Liver (tissue), 9 donors: ENCODE data around the gene USP35. TPM values are rescaled to one million over a fixed set of nuclear protein-coding genes. Genes with fewer than 3 reads are reported as not detected.

Experiments used
- DNase-seq: peaks from one replicate; pipeline ENCODE4 v3.0.0-alpha.2; 2017; ENCODE audit warnings: low spot score
- H3K27ac ChIP-seq, 2 donors: one replicate each; pipeline ENCODE4 v1.7.0; 2013; ENCODE audit warnings: inconsistent platforms in 2 of 2, low read length in 2 of 2, control low read depth in 1 of 2, low read depth in 1 of 2, mild to moderate bottlenecking in 1 of 2
- H3K27me3 ChIP-seq, 4 donors: one replicate each; pipeline versions ENCODE4 v1.6.1 to v1.7.0; 2013; ENCODE audit warnings: low read length in 3 of 4, inconsistent platforms in 1 of 4, mild to moderate bottlenecking in 1 of 4, moderate library complexity in 1 of 4; ENCODE audit not compliant: control insufficient read depth in 4 of 4, insufficient read depth in 4 of 4
- H3K36me3 ChIP-seq, 4 donors: one replicate each; pipeline versions ENCODE4 v1.6.1 to v1.7.0; 2013; ENCODE audit warnings: low read length in 3 of 4, mild to moderate bottlenecking in 3 of 4, low read depth in 1 of 4, moderate library complexity in 1 of 4; ENCODE audit not compliant: control insufficient read depth in 4 of 4, insufficient read depth in 3 of 4
- H3K4me1 ChIP-seq, 4 donors: one replicate each; pipeline versions ENCODE4 v1.6.1 to v1.7.0; 2013; ENCODE audit warnings: low read length in 3 of 4, mild to moderate bottlenecking in 3 of 4, moderate library complexity in 1 of 4; ENCODE audit not compliant: control insufficient read depth in 4 of 4, insufficient read depth in 4 of 4
- H3K4me3 ChIP-seq, 3 donors: one replicate each; pipeline versions ENCODE4 v1.6.1 to v1.7.0; 2013; ENCODE audit warnings: low read length in 3 of 3, control low read depth in 1 of 3, low read depth in 1 of 3, mild to moderate bottlenecking in 1 of 3
- H3K9ac ChIP-seq, 2 donors: one replicate each; pipeline ENCODE4 v1.7.0; 2013; ENCODE audit warnings: low read length in 2 of 2, mild to moderate bottlenecking in 2 of 2, moderate library complexity in 2 of 2, control low read depth in 1 of 2, low read depth in 1 of 2
- H3K9me3 ChIP-seq, 4 donors: one replicate each; pipeline versions ENCODE4 v1.6.1 to v1.7.0; 2013; ENCODE audit warnings: low read length in 3 of 4; ENCODE audit not compliant: control insufficient read depth in 4 of 4
- ATF3 ChIP-seq: IDR thresholded peaks from 2 replicates; pipeline ENCODE4 v1.6.1; 2016; ENCODE audit warnings: antibody characterized with exemption
- EGR1 ChIP-seq, 2 donors: IDR thresholded peaks; 2 replicates each; pipeline ENCODE4 v1.6.1; 2016 to 2018; ENCODE audit warnings: antibody characterized with exemption in 2 of 2, low read depth in 2 of 2
- FOXA2 ChIP-seq: IDR thresholded peaks from 2 replicates; pipeline ENCODE4 v1.6.1; 2016; ENCODE audit warnings: antibody characterized with exemption
- GABPA ChIP-seq, 2 donors: IDR thresholded peaks in 1 of 2; conservative IDR thresholded peaks in 1 of 2; 2 replicates each; pipeline ENCODE4 v1.6.1; 2016; ENCODE audit warnings: antibody characterized with exemption in 2 of 2, mild to moderate bottlenecking in 1 of 2, moderate library complexity in 1 of 2
- HNF4A ChIP-seq, 2 donors: conservative IDR thresholded peaks; 2 replicates each; pipeline ENCODE4 v1.6.1; 2016; ENCODE audit warnings: antibody characterized with exemption in 2 of 2, mild to moderate bottlenecking in 2 of 2
- JUND ChIP-seq, 2 donors: IDR thresholded peaks; 2 replicates each; pipeline ENCODE4 v1.6.1; 2016; ENCODE audit warnings: antibody characterized with exemption in 2 of 2
- MAX ChIP-seq: IDR thresholded peaks from 2 replicates; pipeline ENCODE4 v1.6.1; 2016; ENCODE audit warnings: antibody characterized with exemption
- RAD21 ChIP-seq, 2 donors: IDR thresholded peaks; 2 replicates each; pipeline ENCODE4 v1.6.1; 2016; ENCODE audit warnings: antibody characterized with exemption in 2 of 2, mild to moderate bottlenecking in 2 of 2
- RXRA ChIP-seq, 2 donors: IDR thresholded peaks; 2 replicates each; pipeline ENCODE4 v1.6.1; 2017 to 2018; ENCODE audit warnings: antibody characterized with exemption in 2 of 2, mild to moderate bottlenecking in 1 of 2
- SP1 ChIP-seq: IDR thresholded peaks from 2 replicates; pipeline ENCODE4 v1.6.1; 2018; ENCODE audit warnings: antibody characterized with exemption, mild to moderate bottlenecking
- TAF1 ChIP-seq: conservative IDR thresholded peaks from 2 replicates; pipeline ENCODE4 v1.6.1; 2016; ENCODE audit warnings: antibody characterized with exemption, mild to moderate bottlenecking
- WGBS: extraction: QIAGEN DNeasy Blood & Tissue Kit; methylation state at CpG from one replicate; pipeline ENCODE4 v1.1.7; 2013; 5-methylcytosine and 5-hydroxymethylcytosine counted together
- polyA plus RNA-seq, 2 donors: library from polyadenylated mRNA; stranded (reverse) in 1 of 2; unstranded in 1 of 2; fragments of 200-250 nt in 1 of 2; fragments of >200 nt in 1 of 2; fragmentation: Nextera tagmentation in 1 of 2; extraction: Ambion mirVana in 1 of 2; gene quantifications; one replicate each; pipeline versions ENCODE4 v1.2.1 to v1.2.3, GENCODE V29; 2013 to 2015
- total RNA-seq, 2 donors: library from RNA; depleted of rRNA; stranded (reverse); fragments of >200 nt; gene quantifications; one replicate each; pipeline ENCODE4 v1.2.3, GENCODE V29; 2014
- TF ChIP-seq, protein P1 (sequence below): fragments of 150-350 bp; IDR thresholded peaks from 2 replicates; pipeline ENCODE4 v1.5.1; 2017; ENCODE audit warnings: improper control_type of control experiment, low read depth, low read length; ENCODE audit not compliant: missing input control
- donor health status: healthy.
- donor health status: healthy.
- donor health status: healthy.
- donor health status: healthy.
- donor health status: healthy.

USP35 gene
- total and polyA plus RNA-seq, 4 donors, result 2.3 to 11.0 (median 4.8) TPM

- Histone ChIP-seq H3K4me1 (peaks cover 0 to 11% (median 5%) of the 10 kb centered on the region in 4 donors), H3K4me3 (no peak overlapping the region), H3K27me3 (no peaks in the 10 kb centered on the region), H3K27ac (peak overlapping the region; percentile 44 to 69), H3K9me3 (no peaks in the 10 kb centered on the region), H3K36me3 (peaks cover 0 to 4% (median 0%) of the 10 kb centered on the region in 4 donors), H3K9ac (no peak overlapping the region)
- 89% methylated on average over 7 of the region's 7 CpGs for WGBS
- TF ChIP-seq RAD21 (IDR thresholded peaks at IDR 0.05) (peak; percentile 21 to 66), GABPA (IDR thresholded peaks at IDR 0.05 in 1 of 2, conservative IDR thresholded peaks at IDR 0.05 in 1 of 2) (no peak), JUND (IDR thresholded peaks at IDR 0.05) (peak; percentile 96 to 99), HNF4A (conservative IDR thresholded peaks at IDR 0.05) (peak; percentile 49 to 67), EGR1 (IDR thresholded peaks at IDR 0.05; ENCODE audit: low read depth in 2 of 2) (peak in 1 of 2 donors; percentile 33), SP1 (peak; percentile 54), ATF3 (peak; percentile 93), FOXA2 (peak; percentile 30), RXRA (IDR thresholded peaks at IDR 0.05) (peak; percentile 61 to 78), MAX (peak; percentile 88)
- TF ChIP-seq, protein P1, sequence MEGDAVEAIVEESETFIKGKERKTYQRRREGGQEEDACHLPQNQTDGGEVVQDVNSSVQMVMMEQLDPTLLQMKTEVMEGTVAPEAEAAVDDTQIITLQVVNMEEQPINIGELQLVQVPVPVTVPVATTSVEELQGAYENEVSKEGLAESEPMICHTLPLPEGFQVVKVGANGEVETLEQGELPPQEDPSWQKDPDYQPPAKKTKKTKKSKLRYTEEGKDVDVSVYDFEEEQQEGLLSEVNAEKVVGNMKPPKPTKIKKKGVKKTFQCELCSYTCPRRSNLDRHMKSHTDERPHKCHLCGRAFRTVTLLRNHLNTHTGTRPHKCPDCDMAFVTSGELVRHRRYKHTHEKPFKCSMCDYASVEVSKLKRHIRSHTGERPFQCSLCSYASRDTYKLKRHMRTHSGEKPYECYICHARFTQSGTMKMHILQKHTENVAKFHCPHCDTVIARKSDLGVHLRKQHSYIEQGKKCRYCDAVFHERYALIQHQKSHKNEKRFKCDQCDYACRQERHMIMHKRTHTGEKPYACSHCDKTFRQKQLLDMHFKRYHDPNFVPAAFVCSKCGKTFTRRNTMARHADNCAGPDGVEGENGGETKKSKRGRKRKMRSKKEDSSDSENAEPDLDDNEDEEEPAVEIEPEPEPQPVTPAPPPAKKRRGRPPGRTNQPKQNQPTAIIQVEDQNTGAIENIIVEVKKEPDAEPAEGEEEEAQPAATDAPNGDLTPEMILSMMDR, result no peak
- DNase-seq, result no peak
Observed at GRCh38 chr11:78179459-78180071, 9.2 kb upstream of the USP35 start.

DNA sequence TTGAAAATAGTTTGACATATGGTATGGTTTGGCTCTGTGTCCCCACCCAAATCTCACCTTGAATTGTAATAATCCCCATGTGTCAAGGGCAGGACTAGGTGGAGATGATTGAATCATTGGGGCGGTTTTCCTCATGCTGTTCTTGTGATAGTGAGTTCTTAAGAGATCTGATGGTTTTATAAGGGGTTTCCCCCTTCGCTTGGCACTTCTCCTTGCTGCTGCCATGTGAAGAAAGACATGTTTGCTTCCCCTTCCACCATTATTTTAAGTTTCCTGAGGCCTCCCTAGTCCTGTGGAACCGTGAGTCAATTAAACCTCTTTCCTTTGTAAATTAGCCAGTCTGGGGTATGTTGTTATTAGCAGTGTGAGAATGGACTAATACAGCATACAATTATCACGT is 8.0 kb upstream of the USP35 start:
- Histone ChIP-seq H3K4me3 (no peak overlapping the region), H3K4me1 (peaks cover 0 to 16% (median 7%) of the 10 kb centered on the region in 4 donors), H3K9ac (no peak overlapping the region), H3K36me3 (peaks cover 0 to 4% (median 0%) of the 10 kb centered on the region in 4 donors), H3K27ac (no peak overlapping the region), H3K9me3 (no peaks in the 10 kb centered on the region), H3K27me3 (no peaks in the 10 kb centered on the region)
- WGBS, result 98% methylated on average over 4 of the region's 4 CpGs
- TF ChIP-seq EGR1 (IDR thresholded peaks at IDR 0.05; ENCODE audit: low read depth in 2 of 2), result no peak
- DNase-seq, result no peak

DNA sequence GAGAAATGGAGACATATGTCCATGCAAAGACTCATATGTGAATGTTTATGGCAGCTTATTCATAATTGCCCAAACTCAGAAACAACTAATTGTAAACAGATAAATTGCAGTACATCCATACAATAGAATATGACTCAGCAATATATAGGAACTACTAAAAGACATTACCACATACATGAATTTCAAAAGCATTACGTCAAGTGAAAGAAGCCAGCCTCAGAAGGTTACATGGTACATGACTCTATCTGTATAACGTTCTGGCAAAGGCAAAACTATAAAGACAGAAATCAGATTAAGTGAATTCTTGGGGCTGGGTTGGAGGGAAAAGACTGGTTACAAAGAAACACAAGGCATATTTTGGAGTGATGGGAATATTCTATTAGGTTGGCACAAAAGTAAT is 7.5 kb upstream of the USP35 start:
- DNase-seq, result no peak
- Histone ChIP-seq H3K4me1 (peaks cover 4 to 19% (median 10%) of the 10 kb centered on the region in 4 donors), H3K27me3 (no peaks in the 10 kb centered on the region), H3K4me3 (no peak overlapping the region), H3K9me3 (no peaks in the 10 kb centered on the region), H3K9ac (no peak overlapping the region), H3K27ac (no peak overlapping the region), H3K36me3 (peaks cover 0 to 4% (median 0%) of the 10 kb centered on the region in 4 donors)
- WGBS, result 88% methylated on average over 2 of the region's 2 CpGs
- TF ChIP-seq SP1 (no peak), TAF1 (no peak)
